NT2/D1 (cell line): ENCODE measurements around the gene TGFBR3.

Experiments
- SUZ12 ChIP-seq: IDR thresholded peaks from 2 replicates; pipeline ENCODE4 v1.6.1; 2011; ENCODE audit not compliant: insufficient read length, insufficient read depth; ENCODE audit errors: extremely low read depth
- YY1 ChIP-seq: IDR thresholded peaks from 2 replicates; pipeline ENCODE4 v1.6.1; 2011; ENCODE audit not compliant: insufficient read length, insufficient read depth
- ZNF274 ChIP-seq: IDR thresholded peaks from 2 replicates; pipeline ENCODE4 v1.6.1; 2011; ENCODE audit warnings: mild to moderate bottlenecking, low read depth, low read length

DNA sequence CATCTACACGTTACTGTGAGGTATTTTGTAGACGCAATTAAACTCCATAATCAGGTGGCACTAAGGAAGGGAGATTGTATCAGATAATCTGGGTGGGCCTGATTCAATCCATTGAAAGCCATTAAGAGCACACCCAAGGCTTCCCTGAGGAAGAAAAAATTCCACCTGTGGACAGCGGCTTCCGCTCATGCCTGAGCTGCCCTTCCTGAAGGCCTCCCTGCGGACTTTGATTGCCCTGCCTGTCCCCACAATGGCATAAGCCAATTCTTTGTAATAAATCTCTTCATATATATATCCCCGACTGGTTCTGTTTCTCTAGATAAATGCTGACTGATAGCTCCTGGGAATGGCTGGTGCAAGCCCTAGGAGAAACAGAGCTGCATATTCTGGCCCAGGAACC lies 138.3 kb downstream of the TGFBR3 start:
- TF ChIP-seq YY1, result no peak
- no peak for TF ChIP-seq SUZ12
- TF ChIP-seq ZNF274, result no peak
